GM10266 (cell line): ENCODE measurements around the gene PA2G4.
"Not testable (repeated sequence)": the region's sequence is repeated elsewhere in the genome, so short reads cannot be mapped to it uniquely, and the experiment has no call there.

Experiments used
- DNase-seq: peaks from one replicate; pipeline ENCODE4 v3.0.0; 2012; ENCODE audit errors: extremely low spot score
- TF ChIP-seq, protein P1 (sequence below): IDR thresholded peaks from 2 replicates; pipeline ENCODE4 v1.5.1; 2012; ENCODE audit warnings: mild to moderate bottlenecking, low read depth; ENCODE audit not compliant: control insufficient read depth, insufficient read depth; ENCODE audit errors: missing control alignments

The PA2G4 gene

DNA sequence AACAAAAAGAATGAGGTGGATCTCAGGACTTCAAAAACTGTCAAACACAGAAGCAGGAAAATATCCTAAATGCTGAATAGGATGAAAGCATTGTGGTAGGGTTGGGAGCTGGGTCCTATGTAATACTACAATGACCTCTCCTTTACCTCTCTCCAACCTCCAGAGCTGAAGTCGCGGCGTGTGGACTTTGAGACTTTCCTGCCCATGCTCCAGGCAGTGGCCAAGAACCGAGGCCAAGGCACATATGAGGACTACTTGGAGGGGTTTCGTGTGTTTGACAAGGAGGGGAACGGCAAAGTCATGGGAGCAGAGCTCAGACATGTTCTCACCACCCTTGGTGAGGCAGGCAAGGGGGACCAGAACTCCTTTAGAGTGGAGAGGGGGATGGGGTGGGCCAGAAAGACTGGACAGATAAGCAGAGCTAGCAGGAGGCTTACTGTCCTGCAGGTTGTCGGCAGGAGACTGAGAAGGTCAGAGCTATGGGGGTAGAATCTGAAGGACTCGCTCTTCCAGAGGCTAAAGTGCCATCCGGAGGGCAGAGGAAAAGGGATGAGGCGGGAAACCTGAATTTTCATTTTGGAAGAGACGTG lies 51.0 kb downstream of the PA2G4 start:
- no peak for DNase-seq
- TF ChIP-seq, protein P1, sequence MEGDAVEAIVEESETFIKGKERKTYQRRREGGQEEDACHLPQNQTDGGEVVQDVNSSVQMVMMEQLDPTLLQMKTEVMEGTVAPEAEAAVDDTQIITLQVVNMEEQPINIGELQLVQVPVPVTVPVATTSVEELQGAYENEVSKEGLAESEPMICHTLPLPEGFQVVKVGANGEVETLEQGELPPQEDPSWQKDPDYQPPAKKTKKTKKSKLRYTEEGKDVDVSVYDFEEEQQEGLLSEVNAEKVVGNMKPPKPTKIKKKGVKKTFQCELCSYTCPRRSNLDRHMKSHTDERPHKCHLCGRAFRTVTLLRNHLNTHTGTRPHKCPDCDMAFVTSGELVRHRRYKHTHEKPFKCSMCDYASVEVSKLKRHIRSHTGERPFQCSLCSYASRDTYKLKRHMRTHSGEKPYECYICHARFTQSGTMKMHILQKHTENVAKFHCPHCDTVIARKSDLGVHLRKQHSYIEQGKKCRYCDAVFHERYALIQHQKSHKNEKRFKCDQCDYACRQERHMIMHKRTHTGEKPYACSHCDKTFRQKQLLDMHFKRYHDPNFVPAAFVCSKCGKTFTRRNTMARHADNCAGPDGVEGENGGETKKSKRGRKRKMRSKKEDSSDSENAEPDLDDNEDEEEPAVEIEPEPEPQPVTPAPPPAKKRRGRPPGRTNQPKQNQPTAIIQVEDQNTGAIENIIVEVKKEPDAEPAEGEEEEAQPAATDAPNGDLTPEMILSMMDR = no peak

DNA sequence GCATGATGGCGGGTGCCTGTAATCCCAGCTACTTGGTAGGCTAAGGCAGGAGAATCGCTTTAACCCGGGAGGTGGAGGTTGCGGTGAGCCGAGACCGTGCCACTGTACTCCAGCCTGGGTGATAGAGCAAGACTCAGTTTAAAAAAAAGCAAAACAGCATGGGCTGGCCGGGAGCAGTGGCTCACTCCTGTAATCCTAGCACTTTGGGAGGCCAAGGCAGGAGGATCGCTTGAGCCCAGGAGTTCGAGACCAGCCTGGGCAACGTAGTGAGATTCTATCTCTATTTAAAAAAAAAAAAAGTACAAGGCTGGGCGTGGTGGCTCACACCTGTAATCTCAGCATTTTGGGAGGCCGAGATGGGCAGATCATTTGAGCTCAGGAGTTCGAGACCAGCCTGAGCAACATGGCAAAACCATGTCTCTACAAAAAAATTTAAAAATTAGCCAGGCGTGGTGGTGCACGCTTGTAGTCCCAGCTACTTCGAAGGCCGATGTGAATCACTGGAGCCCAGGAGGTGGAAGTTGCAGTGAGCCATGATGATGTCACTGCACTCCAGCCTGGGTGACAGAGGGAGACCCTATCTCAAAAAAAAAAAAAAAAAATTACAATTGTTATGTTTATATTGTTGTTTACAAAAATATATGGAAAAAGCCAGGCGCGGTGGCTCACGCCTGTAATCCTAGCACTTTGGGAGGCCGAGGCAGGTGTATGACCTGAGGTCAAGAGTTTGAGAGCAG lies 52.3 kb downstream of the PA2G4 start:
- DNase-seq = not testable (repeated sequence)

DNA sequence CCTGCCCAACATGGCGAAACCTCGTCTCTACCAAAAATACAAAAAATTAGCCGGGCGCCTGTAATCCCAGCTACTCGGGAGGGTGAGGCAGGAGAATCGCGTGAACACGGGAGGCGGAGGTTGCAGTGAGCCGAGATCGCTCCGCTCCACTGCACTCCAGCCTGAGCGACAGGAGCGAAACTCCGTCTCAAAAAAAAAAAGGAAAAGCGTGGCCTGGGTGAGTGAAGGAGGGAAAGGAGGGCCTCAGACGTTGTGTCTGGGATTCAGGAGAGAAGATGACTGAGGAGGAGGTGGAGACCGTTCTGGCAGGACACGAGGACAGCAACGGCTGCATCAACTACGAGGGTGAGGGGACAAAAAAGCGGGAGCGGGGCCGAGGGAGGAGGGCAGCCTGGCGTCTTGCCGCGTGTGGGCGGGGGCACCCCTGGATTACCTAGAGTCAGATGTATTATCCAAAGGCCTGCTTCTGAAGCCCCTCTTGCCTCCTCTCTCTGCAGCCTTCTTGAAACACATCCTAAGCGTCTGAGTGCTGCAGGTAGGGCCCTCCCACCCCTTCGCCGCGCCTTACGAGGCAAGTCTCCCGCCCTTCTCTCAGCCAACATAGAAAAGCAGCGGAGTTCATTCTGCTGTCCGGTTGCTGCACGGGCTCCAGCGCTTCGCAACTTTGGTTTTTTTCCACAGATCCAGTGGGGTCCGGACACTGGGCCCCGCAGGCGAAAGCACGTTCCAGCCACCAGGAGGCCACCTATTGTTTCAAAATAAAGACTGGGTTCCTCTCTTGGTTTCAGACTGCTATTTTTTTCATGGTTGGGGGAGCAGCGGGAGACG lies 53.1 kb downstream of the PA2G4 start:
- TF ChIP-seq, protein P1 = peak; percentile 37
- peak; percentile 70 for DNase-seq

DNA sequence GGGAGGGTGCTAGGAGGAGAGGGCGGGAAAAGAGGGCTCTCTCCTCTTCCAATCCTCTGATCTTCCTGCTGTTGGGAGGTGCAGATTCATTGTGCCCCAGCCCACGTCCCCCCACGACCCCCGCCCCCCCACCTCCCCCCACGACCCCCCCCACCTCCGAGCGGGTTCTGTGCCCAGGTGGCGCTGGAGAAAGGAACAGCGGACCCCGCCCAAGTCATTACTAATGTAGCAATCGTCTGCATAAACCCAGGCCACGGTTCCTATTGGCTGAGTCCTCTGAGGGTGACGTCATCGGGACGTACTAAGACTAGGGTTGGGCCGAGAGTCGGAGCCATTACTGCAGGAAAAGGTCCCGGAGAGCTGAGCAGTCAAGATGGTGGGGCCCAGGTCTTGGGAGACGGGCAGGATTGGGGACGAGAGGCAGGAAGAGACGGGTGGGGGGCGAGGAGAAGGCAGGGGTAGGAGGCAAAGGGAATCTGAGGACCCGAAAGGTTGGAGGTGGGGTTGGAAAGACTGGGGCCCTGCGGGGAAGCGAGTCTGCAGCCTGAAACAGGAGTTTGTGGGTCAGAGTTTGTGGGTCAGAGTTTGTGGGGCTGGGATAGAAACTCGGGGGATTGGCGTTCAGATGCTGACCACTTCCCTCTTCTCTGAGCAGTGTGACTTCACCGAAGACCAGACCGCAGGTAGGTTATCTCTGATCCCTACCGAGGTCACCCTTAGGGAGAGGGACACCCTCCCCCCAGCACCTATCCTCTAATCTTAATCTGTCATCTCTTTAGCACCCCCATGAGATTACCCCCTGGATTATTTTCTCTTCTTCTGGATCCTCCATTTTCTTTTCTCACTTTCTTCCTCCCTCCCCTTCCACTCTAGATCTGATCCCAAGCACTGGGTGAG lies 53.9 kb downstream of the PA2G4 start, which contains the start of gene MYL6:
MYL6 (plus strand) TSS at position 331 of the 897 bp plus-strand sequence; CDS start at position 374, 43 bp downstream.
- TF ChIP-seq, protein P1 = no peak

DNA sequence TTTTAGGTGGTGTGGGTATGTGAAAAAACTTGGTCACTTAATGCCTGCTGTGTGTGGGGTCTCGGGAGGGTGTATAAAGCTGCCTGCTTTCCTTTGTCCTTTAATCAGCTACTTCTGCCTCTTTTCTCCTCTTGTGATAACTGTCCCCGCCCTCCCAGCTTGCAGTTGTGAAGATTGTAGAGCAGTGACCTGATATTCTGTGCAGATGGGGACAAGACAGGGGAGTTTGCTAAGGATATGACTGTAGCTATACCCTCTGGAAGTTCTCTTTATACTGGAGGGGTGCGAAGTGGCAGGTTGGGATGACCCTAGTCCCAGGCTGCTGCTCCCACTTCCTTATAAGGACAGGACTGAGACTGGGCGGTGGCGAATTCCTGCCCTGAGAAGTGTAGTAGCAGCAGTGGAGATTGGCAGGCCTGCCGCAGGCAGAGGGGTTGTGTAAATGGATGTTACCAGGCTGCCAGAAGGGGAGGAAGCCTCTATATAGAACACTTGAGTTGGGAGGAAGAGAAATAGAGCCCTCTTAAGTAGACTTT lies 54.6 kb downstream of the PA2G4 start:
- TF ChIP-seq, protein P1 = no peak
- DNase-seq = peak; percentile 28

More for the DNA sequence above, 53.9 kb downstream of the PA2G4 start, which contains the start of gene MYL6:
- DNase-seq = peak; percentile 91

DNA sequence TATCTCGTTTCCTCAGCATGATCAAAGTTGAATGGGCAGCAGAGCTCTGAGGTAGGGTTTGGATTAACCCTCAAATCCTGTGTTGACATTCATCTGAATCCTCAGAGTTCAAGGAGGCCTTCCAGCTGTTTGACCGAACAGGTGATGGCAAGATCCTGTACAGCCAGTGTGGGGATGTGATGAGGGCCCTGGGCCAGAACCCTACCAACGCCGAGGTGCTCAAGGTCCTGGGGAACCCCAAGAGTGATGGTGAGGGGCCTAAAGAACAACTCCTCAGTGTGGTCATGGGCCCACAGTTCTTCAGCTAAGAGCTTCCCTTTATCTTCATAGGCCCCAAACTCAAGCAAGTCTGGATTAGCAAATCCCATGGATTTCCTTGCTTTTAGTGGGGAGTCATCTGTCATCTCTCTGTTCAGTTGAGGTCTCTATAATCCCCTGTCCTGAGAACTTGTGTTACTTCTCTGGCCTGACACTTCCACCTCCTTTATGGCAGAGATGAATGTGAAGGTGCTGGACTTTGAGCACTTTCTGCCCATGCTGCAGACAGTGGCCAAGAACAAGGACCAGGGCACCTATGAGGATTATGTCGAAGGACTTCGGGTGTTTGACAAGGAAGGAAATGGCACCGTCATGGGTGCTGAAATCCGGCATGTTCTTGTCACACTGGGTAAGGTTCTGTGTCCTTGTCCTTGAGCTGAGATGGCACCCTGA lies 55.3 kb downstream of the PA2G4 start:
- DNase-seq = no peak

More for the DNA sequence above, 55.3 kb downstream of the PA2G4 start:
- TF ChIP-seq, protein P1 = no peak
